A549 (cell line): ENCODE measurements around the gene KIF2A.

Source experiments
- BCL3 ChIP-seq: fragments of >200 bp; sonication (Bioruptor Twin); formaldehyde crosslinking; IDR thresholded peaks from 3 replicates; pipeline ENCODE4 v1.6.1; 2016
- CTCF ChIP-seq: fragments of >200 bp; sonication (Bioruptor Twin); formaldehyde crosslinking; IDR thresholded peaks from 3 replicates; pipeline ENCODE4 v1.5.1; 2016
- ELK1 ChIP-seq: fragments of 150-350 bp; IDR thresholded peaks from 2 replicates; pipeline ENCODE4 v1.6.1; 2014; ENCODE audit warnings: low read depth, mild to moderate bottlenecking, low read length
- EP300 ChIP-seq, 2 experiments: fragments of >200 bp; sonication (Bioruptor Twin); formaldehyde crosslinking; IDR thresholded peaks; 2 replicates in 1 of 2; 3 replicates in 1 of 2; pipeline ENCODE4 v1.6.1; 2016 to 2017
- ESRRA ChIP-seq: fragments of 150-350 bp; IDR thresholded peaks from 2 replicates; pipeline ENCODE4 v1.6.1; 2014; ENCODE audit warnings: mild to moderate bottlenecking, low read length, borderline replicate concordance
- GATA3 ChIP-seq: IDR thresholded peaks from 2 replicates; pipeline ENCODE4 v1.6.1; 2012; ENCODE audit warnings: borderline replicate concordance
- HOXA7 ChIP-seq: fragments of 250-450 bp; sonication (Bioruptor Pico); IDR thresholded peaks from 2 replicates; pipeline ENCODE4 v1.5.0; 2020; ENCODE audit warnings: mild to moderate bottlenecking, moderate library complexity
- JUNB ChIP-seq: fragments of >200 bp; sonication (Bioruptor Twin); formaldehyde crosslinking; IDR thresholded peaks from 2 replicates; pipeline ENCODE4 v1.6.1; 2016
- POLR2A ChIP-seq: IDR thresholded peaks from 2 replicates; pipeline ENCODE4 v1.6.1; 2012; ENCODE audit warnings: mild to moderate bottlenecking, low read length

GRCh38 chr5:62403411-62404250 is 97.6 kb downstream of the KIF2A start, which contains the start of gene DIMT1:
- TF ChIP-seq CTCF (no peak), HOXA7 (CRISPR knock-in tag) (no peak), GATA3 (no peak), ELK1 (no peak), POLR2A (peak; percentile 95), JUNB (no peak), EP300 (IDR thresholded peaks at IDR 0.05) (no peak), BCL3 (peak; percentile 94), ESRRA (no peak)
